HPDE6-E6E7 (cell line): Measurements from ENCODE around the gene LUZP2.
A peak's percentile ranks its signal among the peaks of the same experiment; 100 is the strongest.

Experiments
- DNase-seq: peaks from one replicate; pipeline ENCODE4 v3.0.0; 2011; ENCODE audit warnings: missing footprints; ENCODE audit errors: extremely low spot score

The LUZP2 gene

GRCh38 chr11:24635588-24636290 is 138.9 kb downstream of the LUZP2 start:
- peak; percentile 7 for DNase-seq

DNA sequence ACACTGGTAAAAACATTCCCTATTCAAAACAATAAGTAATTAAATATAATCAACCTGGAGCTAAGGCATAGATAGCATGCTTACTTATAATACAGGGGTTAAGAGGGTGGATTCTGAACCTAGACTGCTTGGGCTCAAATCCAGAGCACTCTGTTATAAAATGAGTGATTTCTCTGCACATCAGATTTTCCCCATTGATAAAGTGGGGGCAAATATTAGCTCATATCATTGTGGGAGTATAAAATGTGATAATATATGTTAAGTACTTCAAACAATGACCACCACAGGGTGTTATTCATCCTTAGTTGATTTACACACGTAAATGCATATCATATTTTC is 139.4 kb downstream of the LUZP2 start:
- no peak for DNase-seq

DNA sequence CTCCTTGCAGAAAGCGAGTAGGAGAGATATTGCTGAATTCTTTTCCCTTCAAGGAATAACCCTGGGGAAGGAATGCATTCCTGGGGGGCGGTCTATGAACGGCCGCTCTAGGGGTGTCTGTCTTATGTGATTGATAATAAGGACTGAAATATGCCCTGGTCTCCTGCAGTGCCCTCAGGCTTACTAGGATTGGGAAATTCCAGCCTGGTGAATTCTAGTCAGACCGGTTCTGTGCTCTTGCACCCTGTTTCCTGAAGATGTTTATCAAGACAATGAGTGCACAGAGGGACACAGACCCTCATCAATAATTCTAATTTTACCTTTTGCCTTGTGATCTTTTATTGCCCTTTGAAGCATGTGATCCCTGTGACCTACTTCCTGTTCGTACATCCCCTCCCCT is 140.7 kb downstream of the LUZP2 start:
- DNase-seq: no peak

DNA sequence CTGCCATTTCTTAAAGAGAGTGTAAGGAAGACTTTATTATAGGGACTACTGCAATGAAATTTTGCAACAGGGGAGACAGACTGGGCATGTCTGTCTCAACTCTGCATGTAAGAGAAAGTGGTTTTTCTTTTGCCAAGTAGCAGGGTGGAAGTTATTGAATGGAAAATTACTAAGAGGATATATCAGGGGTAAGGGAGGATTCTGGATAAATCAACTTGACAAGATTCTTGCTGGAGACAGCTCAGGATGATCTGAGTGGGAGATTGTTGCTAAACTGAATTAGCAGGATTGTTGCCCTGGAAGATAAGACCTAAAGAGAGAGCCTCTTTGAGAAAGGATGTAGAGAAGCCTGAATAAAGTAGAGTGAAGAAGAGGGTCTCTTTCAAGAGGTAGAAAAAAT is 145.8 kb downstream of the LUZP2 start:
- no peak for DNase-seq

GRCh38 chr11:24645563-24645962 is 148.7 kb downstream of the LUZP2 start:
- no peak for DNase-seq

DNA sequence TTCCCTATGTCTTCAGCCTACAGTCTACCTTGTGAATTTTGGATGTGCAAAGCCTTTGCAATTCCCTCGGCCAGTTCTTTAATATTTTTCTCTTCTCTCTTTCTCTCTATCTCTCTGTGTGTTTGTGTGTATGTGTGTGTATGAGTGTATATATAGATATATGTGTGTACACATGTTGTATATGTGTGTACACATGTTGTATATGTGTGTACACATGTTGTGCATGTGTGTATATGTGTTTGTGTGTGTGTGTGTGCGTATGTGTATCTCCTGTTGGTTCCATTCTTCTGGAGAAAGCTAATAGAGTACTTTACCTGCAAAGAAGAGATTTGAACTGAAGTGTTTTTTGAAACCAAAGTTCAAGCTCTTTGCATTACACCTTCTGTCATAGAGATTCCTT is 155.0 kb downstream of the LUZP2 start:
- no peak for DNase-seq

DNA sequence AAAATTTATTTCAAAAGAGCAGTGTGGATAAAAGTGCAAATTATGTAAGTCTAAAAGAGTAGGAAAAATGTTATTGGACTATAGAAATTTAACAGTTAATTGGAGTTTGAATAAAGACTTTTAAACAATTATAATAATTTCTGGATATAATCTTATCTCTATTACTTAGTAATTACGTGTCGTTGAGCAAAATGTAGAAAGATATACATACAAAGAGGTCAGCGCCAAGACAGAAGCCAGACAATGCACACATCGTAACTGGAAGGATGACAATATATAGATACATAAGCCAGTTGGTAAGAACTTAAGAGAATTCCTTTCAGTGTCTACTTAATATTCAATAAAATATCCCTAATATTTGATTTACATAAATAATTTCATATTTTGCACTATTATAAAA is 157.0 kb downstream of the LUZP2 start:
- DNase-seq: no peak

GRCh38 chr11:24661331-24661730 is 164.5 kb downstream of the LUZP2 start:
- DNase-seq: no peak

GRCh38 chr11:24664399-24664798 is 167.5 kb downstream of the LUZP2 start:
- DNase-seq: no peak

DNA sequence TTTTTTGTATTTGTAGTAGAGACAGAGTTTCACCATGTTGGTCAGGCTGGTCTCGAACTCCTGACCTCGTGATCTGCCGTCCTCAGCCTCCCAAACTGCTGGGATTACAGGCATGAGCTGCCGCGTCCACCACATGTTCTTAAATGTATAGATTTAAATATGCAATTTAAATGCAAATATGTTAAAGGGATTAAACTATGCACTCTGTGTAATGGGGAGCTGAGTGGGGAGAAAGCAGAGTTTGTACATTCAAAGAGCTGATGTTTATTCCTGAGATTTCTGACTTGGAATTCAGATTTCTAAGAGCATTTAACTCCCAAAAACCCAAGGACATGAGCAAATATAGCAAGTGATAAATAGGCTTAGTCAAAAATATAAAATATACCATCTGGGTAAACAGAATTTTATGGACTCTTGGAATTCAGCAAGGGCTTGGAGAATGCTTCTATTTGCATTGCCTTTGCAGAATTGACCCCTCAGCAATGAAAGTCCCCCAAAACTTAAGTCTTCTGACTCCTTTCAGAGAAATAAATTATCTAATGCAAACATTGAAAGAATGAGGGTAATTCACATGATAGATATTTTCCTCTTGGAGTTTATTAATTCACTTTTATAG is 170.6 kb downstream of the LUZP2 start:
- DNase-seq: no peak

DNA sequence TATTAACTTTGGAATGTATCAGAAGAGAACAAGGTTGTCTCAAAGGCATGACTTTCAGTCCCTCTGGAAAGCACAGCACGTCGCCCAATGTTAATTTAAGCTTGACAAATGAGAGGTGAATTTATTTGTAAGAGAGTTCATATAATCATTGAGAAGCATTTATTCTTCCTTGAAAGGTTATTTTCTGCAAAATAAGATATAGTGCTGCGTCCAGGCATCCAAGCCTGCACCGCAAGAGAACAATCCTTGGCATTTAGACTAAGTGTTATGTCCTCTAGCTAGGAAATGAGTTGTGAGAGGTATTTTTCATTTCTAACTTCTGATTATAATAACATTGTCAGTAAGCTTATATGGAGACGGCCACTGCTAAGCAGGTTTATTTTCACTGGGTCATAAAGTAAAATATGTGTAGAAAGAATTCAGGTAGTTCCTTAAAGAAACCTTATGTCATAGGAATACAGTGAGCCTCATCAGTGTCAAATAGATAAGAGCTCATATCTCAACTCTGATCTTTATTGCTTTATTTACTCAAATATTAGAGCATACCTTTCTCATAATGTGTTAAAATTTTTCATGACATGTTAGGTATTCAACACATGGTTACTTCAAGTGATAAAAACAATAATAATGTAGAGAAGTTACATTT is 182.0 kb downstream of the LUZP2 start:
- no peak for DNase-seq

- DNase-seq: no peak
These were observed 183.0 kb downstream of the LUZP2 start for GRCh38 chr11:24679821-24680351.

GRCh38 chr11:24683583-24683982 is 186.7 kb downstream of the LUZP2 start:
- DNase-seq: peak; percentile 2

- no peak for DNase-seq
These were observed 189.0 kb downstream of the LUZP2 start for GRCh38 chr11:24685821-24686220.

DNA sequence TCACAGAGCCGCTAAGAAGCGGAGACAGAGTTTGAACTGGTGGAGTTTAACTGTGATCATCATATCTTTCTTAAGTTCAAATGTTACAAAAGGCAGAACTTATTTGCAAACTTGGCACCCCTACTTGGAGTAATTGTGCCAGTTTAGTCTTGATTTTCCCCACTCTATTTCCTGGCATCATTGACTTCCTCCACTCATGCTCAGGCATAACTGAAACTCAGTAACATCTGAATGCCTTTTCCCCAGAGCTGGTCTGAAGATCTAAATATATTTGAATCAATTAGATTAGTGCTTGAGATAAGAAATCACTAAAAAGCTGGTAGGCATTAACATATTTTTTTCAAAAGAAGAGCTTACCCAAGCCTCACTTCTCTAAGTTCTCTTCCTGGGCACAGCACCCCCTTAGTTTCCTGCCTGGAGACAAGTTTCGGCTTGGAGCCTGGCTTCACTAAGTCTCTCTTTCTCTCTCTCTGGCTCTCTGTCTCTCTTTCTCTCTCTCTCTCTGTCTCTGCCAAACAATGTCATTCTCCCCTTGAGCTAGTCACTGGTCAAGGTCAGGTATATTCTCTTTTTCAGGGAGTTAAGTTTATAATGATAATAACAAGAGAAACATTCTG is 190.8 kb downstream of the LUZP2 start:
- DNase-seq: no peak

GRCh38 chr11:24688981-24689380 is 192.1 kb downstream of the LUZP2 start:
- DNase-seq: no peak

- no peak for DNase-seq
These were observed 200.8 kb downstream of the LUZP2 start for GRCh38 chr11:24697522-24698111.

DNA sequence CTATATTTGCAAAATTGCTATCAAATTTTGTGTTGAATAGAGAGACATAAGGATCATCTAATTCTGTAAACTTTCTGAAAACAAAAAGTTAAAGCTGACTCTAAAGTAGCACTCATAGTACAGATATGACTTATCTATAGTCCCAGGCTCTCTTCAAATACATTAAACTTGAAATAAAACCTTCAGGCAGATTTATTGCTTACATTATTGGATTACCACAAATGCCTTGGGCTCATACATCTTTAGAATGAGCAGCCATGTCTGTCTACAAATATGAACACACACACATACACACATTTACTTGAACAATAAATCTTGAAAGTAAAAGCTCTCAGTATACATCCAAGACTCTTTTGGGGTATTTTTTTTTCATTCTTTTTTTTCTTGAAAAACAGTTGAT is 207.9 kb downstream of the LUZP2 start:
- DNase-seq: no peak

DNA sequence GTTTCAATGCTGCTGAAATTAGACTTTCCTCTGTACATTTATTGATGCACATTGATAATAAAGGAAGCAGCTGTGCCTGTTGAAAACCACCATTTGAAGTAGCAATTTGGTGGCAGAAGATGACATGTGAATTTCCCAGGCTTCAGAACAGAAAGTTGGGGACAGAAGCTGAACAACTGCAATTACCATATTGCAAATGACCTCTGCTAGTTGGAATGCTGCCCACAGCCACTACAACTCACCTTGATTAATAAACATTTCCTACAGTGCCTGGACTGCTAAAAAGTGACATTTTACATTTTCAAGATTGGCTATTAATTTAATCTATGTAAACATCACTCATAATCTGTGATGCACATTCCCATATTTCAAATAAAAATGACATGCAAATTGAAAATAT is 208.6 kb downstream of the LUZP2 start:
- DNase-seq: no peak

DNA sequence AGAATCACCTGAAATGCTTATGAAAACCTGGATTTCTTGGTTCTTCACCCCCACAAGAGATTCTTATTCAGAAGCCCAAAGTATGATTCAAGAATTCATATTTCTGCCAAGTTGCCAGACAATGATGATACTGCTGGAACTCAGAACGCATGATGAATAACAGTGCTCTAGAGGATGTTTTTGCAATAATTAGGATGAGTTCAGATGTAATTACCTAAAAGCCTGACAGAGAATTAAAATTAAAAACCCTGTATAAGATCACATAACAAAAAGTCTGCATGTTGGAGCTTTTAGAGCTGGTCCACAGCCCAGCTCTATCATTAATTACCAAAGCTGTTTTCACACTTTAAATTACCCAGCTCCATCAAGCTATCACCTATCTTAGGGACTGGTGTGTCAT is 211.8 kb downstream of the LUZP2 start:
- DNase-seq: no peak

GRCh38 chr11:24709928-24710565 is 213.2 kb downstream of the LUZP2 start:
- no peak for DNase-seq

- no peak for DNase-seq
These were observed 217.7 kb downstream of the LUZP2 start for GRCh38 chr11:24714601-24715000.
